Astrocyte (in vitro differentiated cells and primary cell): ENCODE data around the gene ASPSCR1. TPM values are rescaled to one million over a fixed set of nuclear protein-coding genes. Genes with fewer than 3 reads are reported as not detected.

Experiments used
- DNase-seq: peaks from one replicate; pipeline ENCODE4 v3.0.0-alpha.2; 2010; ENCODE audit warnings: low read depth
- FAIRE-seq: peaks from 2 replicates; lab custom pipeline; 2011; peaks lifted over from hg19 to GRCh38; lab: Jason Lieb, UNC
- H2AFZ ChIP-seq: 2 replicates; pipeline ENCODE4 v1.6.0; 2012; ENCODE audit warnings: low read depth, low read length, inconsistent platforms
- H3K27ac ChIP-seq: 2 replicates; pipeline ENCODE4 v1.5.1; 2011; ENCODE audit warnings: low read depth, low read length, inconsistent platforms
- H3K27me3 ChIP-seq: 2 replicates; pipeline ENCODE4 v1.6.0; 2011; ENCODE audit warnings: low read length, inconsistent platforms; ENCODE audit not compliant: insufficient read depth
- H3K36me3 ChIP-seq: 2 replicates; pipeline ENCODE4 v1.5.1; 2011; ENCODE audit warnings: low read length, inconsistent platforms; ENCODE audit not compliant: insufficient read depth
- H3K4me1 ChIP-seq: 2 replicates; pipeline ENCODE4 v1.5.1; 2011; ENCODE audit warnings: low read length, inconsistent platforms; ENCODE audit not compliant: insufficient read depth
- H3K4me2 ChIP-seq: 2 replicates; pipeline ENCODE4 v1.6.0; 2012; ENCODE audit warnings: low read length, inconsistent platforms
- H3K4me3 ChIP-seq: 2 replicates; pipeline ENCODE4 v1.5.1; 2011; ENCODE audit warnings: low read depth, mild to moderate bottlenecking, low read length, inconsistent platforms; ENCODE audit not compliant: insufficient read depth
- H3K79me2 ChIP-seq: 2 replicates; pipeline ENCODE4 v1.6.0; 2012; ENCODE audit warnings: mild to moderate bottlenecking, low read length, inconsistent platforms; ENCODE audit not compliant: insufficient read depth
- H3K9ac ChIP-seq: 2 replicates; pipeline ENCODE4 v1.6.0; 2012; ENCODE audit warnings: mild to moderate bottlenecking, low read length, inconsistent platforms
- H3K9me3 ChIP-seq: 2 replicates; pipeline ENCODE4 v1.5.1; 2012; ENCODE audit warnings: low read depth, mild to moderate bottlenecking, low read length, inconsistent platforms; ENCODE audit not compliant: insufficient read depth
- H4K20me1 ChIP-seq: 2 replicates; pipeline ENCODE4 v1.6.0; 2012; ENCODE audit warnings: low read length, inconsistent platforms; ENCODE audit not compliant: insufficient read depth
- H3K27ac Mint-ChIP-seq: one replicate; pipeline ENCODE4 v1.8.0; 2021; ENCODE audit warnings: mild to moderate bottlenecking, mixed read lengths; ENCODE audit not compliant: unreplicated experiment
- H3K27me3 Mint-ChIP-seq: one replicate; pipeline ENCODE4 v1.8.0; 2021; ENCODE audit warnings: low read depth, mixed read lengths; ENCODE audit not compliant: unreplicated experiment
- H3K36me3 Mint-ChIP-seq: one replicate; pipeline ENCODE4 v1.8.0; 2021; ENCODE audit warnings: low read depth, mixed read lengths; ENCODE audit not compliant: unreplicated experiment
- H3K4me1 Mint-ChIP-seq: one replicate; pipeline ENCODE4 v1.8.0; 2021; ENCODE audit warnings: low read depth, mixed read lengths; ENCODE audit not compliant: unreplicated experiment
- H3K4me3 Mint-ChIP-seq: one replicate; pipeline ENCODE4 v1.8.0; 2021; ENCODE audit warnings: mild to moderate bottlenecking, moderate library complexity, mixed read lengths; ENCODE audit not compliant: unreplicated experiment
- H3K9me3 Mint-ChIP-seq: one replicate; pipeline ENCODE4 v1.8.0; 2021; ENCODE audit warnings: mild to moderate bottlenecking, mixed read lengths; ENCODE audit not compliant: unreplicated experiment
- CTCF ChIP-seq: IDR thresholded peaks from 2 replicates; pipeline ENCODE4 v1.5.1; 2011; ENCODE audit warnings: low read depth, mild to moderate bottlenecking, inconsistent platforms, low read length, moderate library complexity; ENCODE audit not compliant: insufficient read depth
- EZH2 ChIP-seq: IDR thresholded peaks from 2 replicates; pipeline ENCODE4 v1.6.1; 2012; ENCODE audit warnings: mild to moderate bottlenecking, low read length, inconsistent platforms; ENCODE audit not compliant: insufficient read depth
- total RNA-seq: library from RNA; stranded (reverse); gene quantifications from 2 replicates; pipeline ENCODE4 v1.2.1, GENCODE V29; 2021

The ASPSCR1 gene
- total RNA-seq, 1 donor from 2014 or later, result 25.5 TPM

GRCh38 chr17:82022310-82022980 lies 45.0 kb downstream of the ASPSCR1 start, which contains the start of gene CENPX:
TSS of gene CENPX (minus strand) at chr17:82022878. CDS start at chr17:82022861, 17 bp downstream.
- Histone ChIP-seq H2AFZ (peak within 1 kb of the TSS; percentile 84), H3K4me2 (peak within 1 kb of the TSS; percentile 99), H3K4me1 (peaks cover 23% of the 10 kb centered on the region), H4K20me1 (peaks cover 27% of the 10 kb centered on the region), H3K27me3 (no peaks in the 10 kb centered on the region), H3K9me3 (no peaks in the 10 kb centered on the region), H3K36me3 (no peaks in the 10 kb centered on the region), H3K4me3 (peak within 1 kb of the TSS; percentile 81), H3K9ac (peak within 1 kb of the TSS; percentile 87), H3K27ac (peak within 1 kb of the TSS; percentile 19), H3K79me2 (peaks cover 15% of the 10 kb centered on the region)
- Mint-ChIP-seq H3K27ac (no peak within 1 kb of the TSS), H3K4me1 (no peaks in the 10 kb centered on the region), H3K4me3 (peak within 1 kb of the TSS; percentile 86), H3K9me3 (no peaks in the 10 kb centered on the region), H3K36me3 (no peaks in the 10 kb centered on the region), H3K27me3 (peaks cover 3% of the 10 kb centered on the region)
- TF ChIP-seq EZH2 (no peak), CTCF (no peak)
- FAIRE-seq, result no peak
- no peak for DNase-seq

- H3K36me3 Mint-ChIP-seq, result peaks cover 1% of the 10 kb centered on the region
- Histone ChIP-seq H3K79me2 (peaks cover 15% of the 10 kb centered on the region), H2AFZ (peak within 1 kb of the TSS; percentile 84), H3K4me1 (peaks cover 23% of the 10 kb centered on the region), H3K4me3 (peak within 1 kb of the TSS; percentile 81), H3K36me3 (no peaks in the 10 kb centered on the region), H3K4me2 (peak within 1 kb of the TSS; percentile 99), H3K9ac (peak within 1 kb of the TSS; percentile 87), H3K27ac (peak within 1 kb of the TSS; percentile 19), H4K20me1 (peaks cover 27% of the 10 kb centered on the region), H3K27me3 (no peaks in the 10 kb centered on the region), H3K9me3 (no peaks in the 10 kb centered on the region)
- H3K4me3 Mint-ChIP-seq, result peak within 1 kb of the TSS; percentile 86
- peak within 1 kb of the TSS; percentile 34 for H3K27ac Mint-ChIP-seq
- no peaks in the 10 kb centered on the region for H3K4me1 Mint-ChIP-seq
- peaks cover 6% of the 10 kb centered on the region for H3K27me3 Mint-ChIP-seq
- TF ChIP-seq CTCF (no peak), EZH2 (no peak)
- no peaks in the 10 kb centered on the region for H3K9me3 Mint-ChIP-seq
- FAIRE-seq (no peak), DNase-seq (peak; percentile 98)
These were observed 45.6 kb downstream of the ASPSCR1 start, which contains the start of gene LRRC45 for GRCh38 chr17:82022981-82023446. TSS of gene LRRC45 (plus strand) at chr17:82023305. CDS start at chr17:82023644, 339 bp downstream.
